ENCODE results near the gene AANAT.

Gene AANAT

GRCh38 chr17:76452660-76453430 is 14.6 kb upstream of the AANAT start, which contains the start of gene UBE2O (continued):
- TF ChIP-seq, protein P1, sequence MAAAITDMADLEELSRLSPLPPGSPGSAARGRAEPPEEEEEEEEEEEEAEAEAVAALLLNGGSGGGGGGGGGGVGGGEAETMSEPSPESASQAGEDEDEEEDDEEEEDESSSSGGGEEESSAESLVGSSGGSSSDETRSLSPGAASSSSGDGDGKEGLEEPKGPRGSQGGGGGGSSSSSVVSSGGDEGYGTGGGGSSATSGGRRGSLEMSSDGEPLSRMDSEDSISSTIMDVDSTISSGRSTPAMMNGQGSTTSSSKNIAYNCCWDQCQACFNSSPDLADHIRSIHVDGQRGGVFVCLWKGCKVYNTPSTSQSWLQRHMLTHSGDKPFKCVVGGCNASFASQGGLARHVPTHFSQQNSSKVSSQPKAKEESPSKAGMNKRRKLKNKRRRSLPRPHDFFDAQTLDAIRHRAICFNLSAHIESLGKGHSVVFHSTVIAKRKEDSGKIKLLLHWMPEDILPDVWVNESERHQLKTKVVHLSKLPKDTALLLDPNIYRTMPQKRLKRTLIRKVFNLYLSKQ (tag by site-specific recombination; IDR thresholded peaks at IDR 0.05; ENCODE audit: borderline replicate concordance), result no peak
- no peak for TF ChIP-seq WT1 (tag by site-specific recombination; IDR thresholded peaks at IDR 0.05)
- TF ChIP-seq KLF1 (tag by site-specific recombination; IDR thresholded peaks at IDR 0.05), result no peak
- TF ChIP-seq ZNF513 (tag by site-specific recombination; IDR thresholded peaks at IDR 0.05), result no peak; the same call in 1 of the 2 replicates
- TF ChIP-seq, protein P2, sequence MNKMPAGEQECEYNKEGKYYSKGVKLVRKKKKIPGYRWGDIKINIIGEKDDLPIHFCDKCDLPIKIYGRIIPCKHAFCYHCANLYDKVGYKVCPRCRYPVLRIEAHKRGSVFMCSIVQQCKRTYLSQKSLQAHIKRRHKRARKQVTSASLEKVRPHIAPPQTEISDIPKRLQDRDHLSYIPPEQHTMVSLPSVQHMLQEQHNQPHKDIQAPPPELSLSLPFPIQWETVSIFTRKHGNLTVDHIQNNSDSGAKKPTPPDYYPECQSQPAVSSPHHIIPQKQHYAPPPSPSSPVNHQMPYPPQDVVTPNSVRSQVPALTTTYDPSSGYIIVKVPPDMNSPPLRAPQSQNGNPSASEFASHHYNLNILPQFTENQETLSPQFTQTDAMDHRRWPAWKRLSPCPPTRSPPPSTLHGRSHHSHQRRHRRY (tag by site-specific recombination; IDR thresholded peaks at IDR 0.05), result no peak
- no peak for TF ChIP-seq ATF2 (tag by site-specific recombination; IDR thresholded peaks at IDR 0.05; ENCODE audit: low read depth)
- TF ChIP-seq KLF10 (tag by site-specific recombination; IDR thresholded peaks at IDR 0.05), result peak; percentile 71; the same call in 1 of the 2 replicates
- TF ChIP-seq PRDM10 (tag by site-specific recombination; IDR thresholded peaks at IDR 0.05), result no peak
- TF ChIP-seq TRIM28 (IDR thresholded peaks at IDR 0.05; ENCODE audit: borderline replicate concordance, low read length), result no peak
- no peak for TF ChIP-seq ZNF677 (tag by site-specific recombination; IDR thresholded peaks at IDR 0.05)
- 0 out of 2 replicates have a peak, but pooled peaks have one; percentile 35 for TF ChIP-seq IKZF3 (tag by site-specific recombination; IDR thresholded peaks at IDR 0.05)
- no peak for TF ChIP-seq ZNF157 (tag by site-specific recombination; IDR thresholded peaks at IDR 0.05)
- TF ChIP-seq ZFP37 (tag by site-specific recombination; IDR thresholded peaks at IDR 0.05), result no peak
- peak; percentile 84 for TF ChIP-seq SP3 (tag by site-specific recombination; IDR thresholded peaks at IDR 0.05)
- TF ChIP-seq ZBTB6 (tag by site-specific recombination; IDR thresholded peaks at IDR 0.05), result no peak; the same call in 1 of the 2 replicates
- TF ChIP-seq ZNF837 (tag by site-specific recombination; IDR thresholded peaks at IDR 0.05), result no peak
- TF ChIP-seq ZNF510 (tag by site-specific recombination; IDR thresholded peaks at IDR 0.05; ENCODE audit: insufficient replicate concordance), result no peak
- TF ChIP-seq ZNF701 (tag by site-specific recombination; IDR thresholded peaks at IDR 0.05), result no peak
- peak; percentile 54; the same call in 1 of the 2 replicates for TF ChIP-seq YY1 (tag by site-specific recombination; IDR thresholded peaks at IDR 0.05)
- no peak for TF ChIP-seq ZNF416 (tag by site-specific recombination; IDR thresholded peaks at IDR 0.05)
- no peak for TF ChIP-seq YY2 (tag by site-specific recombination; IDR thresholded peaks at IDR 0.05)
- TF ChIP-seq, protein P3, sequence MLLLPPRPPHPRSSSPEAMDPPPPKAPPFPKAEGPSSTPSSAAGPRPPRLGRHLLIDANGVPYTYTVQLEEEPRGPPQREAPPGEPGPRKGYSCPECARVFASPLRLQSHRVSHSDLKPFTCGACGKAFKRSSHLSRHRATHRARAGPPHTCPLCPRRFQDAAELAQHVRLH (tag by site-specific recombination; IDR thresholded peaks at IDR 0.05), result no peak
- TF ChIP-seq ZNF704 (tag by site-specific recombination; IDR thresholded peaks at IDR 0.05), result no peak
- TF ChIP-seq ZNF175 (tag by site-specific recombination; IDR thresholded peaks at IDR 0.05), result no peak
- TF ChIP-seq, protein P4, sequence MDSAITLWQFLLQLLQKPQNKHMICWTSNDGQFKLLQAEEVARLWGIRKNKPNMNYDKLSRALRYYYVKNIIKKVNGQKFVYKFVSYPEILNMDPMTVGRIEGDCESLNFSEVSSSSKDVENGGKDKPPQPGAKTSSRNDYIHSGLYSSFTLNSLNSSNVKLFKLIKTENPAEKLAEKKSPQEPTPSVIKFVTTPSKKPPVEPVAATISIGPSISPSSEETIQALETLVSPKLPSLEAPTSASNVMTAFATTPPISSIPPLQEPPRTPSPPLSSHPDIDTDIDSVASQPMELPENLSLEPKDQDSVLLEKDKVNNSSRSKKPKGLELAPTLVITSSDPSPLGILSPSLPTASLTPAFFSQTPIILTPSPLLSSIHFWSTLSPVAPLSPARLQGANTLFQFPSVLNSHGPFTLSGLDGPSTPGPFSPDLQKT (IDR thresholded peaks at IDR 0.05; ENCODE audit: borderline replicate concordance, low read depth, low read length), result no peak
- no peak for TF ChIP-seq ZFP69B (tag by site-specific recombination; IDR thresholded peaks at IDR 0.05)

Measured in HEK293 (cell line).